NCI-H2196 (cell line): ENCODE data around the gene PLEKHG2.

ENCODE experiments used
- DNase-seq: peaks from one replicate; lab custom pipeline; 2025; ENCODE audit not compliant: unreplicated experiment; lab: John Stamatoyannopoulos, UW

PLEKHG2 gene

GRCh38 chr19:39385629-39386411 lies 26.6 kb upstream of the PLEKHG2 start:
- DNase-seq = no peak

- no peak for DNase-seq
These were observed 25.9 kb upstream of the PLEKHG2 start for GRCh38 chr19:39386557-39386956.

GRCh38 chr19:39388657-39389056 lies 23.8 kb upstream of the PLEKHG2 start:
- no peak for DNase-seq

- DNase-seq = no peak
These were observed 22.6 kb upstream of the PLEKHG2 start for GRCh38 chr19:39389631-39390414.

- peak; percentile 82 for DNase-seq
These were observed 22.1 kb upstream of the PLEKHG2 start for GRCh38 chr19:39390451-39390750.

GRCh38 chr19:39390751-39391437 lies 21.6 kb upstream of the PLEKHG2 start, which contains the start of the genes MED29 and PAF1:
Gene MED29 (plus strand): TSS chr19:39391378. CDS start chr19:39391423, 45 bp downstream.
Gene PAF1 (minus strand): TSS chr19:39391106. CDS start chr19:39390864, 242 bp downstream.
- peak; percentile 99 for DNase-seq

GRCh38 chr19:39397360-39398296 lies 14.8 kb upstream of the PLEKHG2 start:
- peak; percentile 79 for DNase-seq

- no peak for DNase-seq
These were observed 14.1 kb upstream of the PLEKHG2 start for GRCh38 chr19:39398297-39398864.

GRCh38 chr19:39399668-39400050 lies 12.8 kb upstream of the PLEKHG2 start:
- no peak for DNase-seq

GRCh38 chr19:39400061-39400460 lies 12.4 kb upstream of the PLEKHG2 start:
- no peak for DNase-seq

GRCh38 chr19:39401070-39401548 lies 11.4 kb upstream of the PLEKHG2 start:
- no peak for DNase-seq

GRCh38 chr19:39401549-39402345 lies 10.7 kb upstream of the PLEKHG2 start:
- no peak for DNase-seq

- DNase-seq = peak; percentile 76
These were observed 9.8 kb upstream of the PLEKHG2 start for GRCh38 chr19:39402346-39403300.

- DNase-seq = no peak
These were observed 8.8 kb upstream of the PLEKHG2 start for GRCh38 chr19:39403331-39404312.

- DNase-seq = no peak
These were observed 7.1 kb upstream of the PLEKHG2 start for GRCh38 chr19:39405261-39405957.

- no peak for DNase-seq
These were observed 6.4 kb upstream of the PLEKHG2 start for GRCh38 chr19:39405958-39406655.
